HS-27A (cell line): Measurements from ENCODE around the gene CHST5.
"Not testable (repeated sequence)": the region's sequence is repeated elsewhere in the genome, so short reads cannot be mapped to it uniquely, and the experiment has no call there.

ENCODE experiments used
- DNase-seq: peaks from one replicate; pipeline ENCODE4 v3.0.0-alpha.2; 2012; ENCODE audit warnings: low read depth, missing footprints

CHST5 gene

DNA sequence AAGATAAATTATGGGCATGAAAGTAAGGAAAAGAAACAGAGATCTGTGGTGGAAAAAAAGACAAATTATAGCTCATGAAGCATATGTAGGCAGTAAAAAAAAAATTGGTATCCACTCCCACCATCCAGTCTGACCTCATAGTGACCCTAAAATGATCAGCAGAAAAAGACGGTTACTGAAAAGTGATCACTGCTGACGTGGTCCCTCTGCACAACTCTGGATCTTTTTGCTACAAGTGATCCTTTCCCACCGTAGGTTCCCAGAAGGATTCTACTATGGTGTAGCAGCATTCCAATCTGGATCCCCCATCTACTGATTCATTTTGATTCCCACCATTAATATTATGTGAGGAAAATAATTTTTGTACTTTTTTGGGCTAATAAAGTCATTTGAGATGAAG, 29.8 kb downstream of the CHST5 start:
- no peak for DNase-seq

DNA sequence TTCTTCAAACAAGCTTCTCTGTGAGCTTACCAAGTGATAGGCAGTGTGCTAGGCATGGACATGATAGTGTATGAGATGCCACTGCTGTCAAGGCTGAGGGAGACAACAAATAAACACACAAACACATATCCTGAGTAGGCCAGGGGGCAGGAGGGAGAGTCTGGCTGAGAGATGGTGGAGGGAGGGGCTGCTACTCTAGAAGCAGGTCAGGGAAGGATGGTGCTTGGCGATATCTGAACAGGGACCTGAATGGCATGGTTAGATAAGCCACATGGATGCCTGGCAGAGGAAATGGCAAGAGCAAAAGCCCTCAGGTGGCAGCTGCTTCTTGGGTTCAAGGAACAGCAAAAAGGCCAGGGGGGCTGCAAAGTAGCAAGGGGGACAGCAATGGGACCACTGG, 32.1 kb downstream of the CHST5 start:
- no peak for DNase-seq

DNA sequence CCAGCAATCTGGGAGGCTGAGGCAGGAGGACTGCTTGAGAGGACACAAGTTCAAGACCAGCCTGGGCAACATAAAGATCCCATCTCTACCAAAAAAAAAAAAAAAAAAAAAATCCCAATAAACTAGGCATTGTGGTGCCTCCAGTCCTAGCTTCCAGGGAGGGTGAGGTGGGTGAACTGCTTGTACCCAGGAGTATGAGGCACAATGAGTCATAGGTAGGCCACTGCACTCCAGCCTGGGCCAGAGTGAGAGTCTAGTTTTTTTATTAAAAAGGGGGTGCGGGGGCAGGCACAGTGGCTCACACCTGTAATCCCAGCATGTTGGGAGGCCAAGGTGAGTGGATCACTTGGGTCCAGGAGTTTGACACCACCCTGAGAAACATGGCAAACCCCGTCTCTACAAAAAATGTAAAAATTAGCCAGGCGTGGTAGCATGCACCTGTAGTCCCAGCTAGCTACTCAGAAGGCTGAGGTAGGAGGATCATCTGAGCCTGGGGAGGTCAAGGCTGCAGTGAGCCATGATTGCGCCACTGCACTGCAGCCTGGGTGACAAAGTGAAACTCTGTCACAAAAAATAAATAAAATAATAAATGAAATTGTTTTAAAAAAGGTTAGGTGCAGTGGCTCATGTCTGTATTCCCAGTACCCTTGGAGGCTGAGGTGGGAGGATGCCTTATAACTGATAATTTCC, 32.8 kb downstream of the CHST5 start:
- no peak for DNase-seq

DNA sequence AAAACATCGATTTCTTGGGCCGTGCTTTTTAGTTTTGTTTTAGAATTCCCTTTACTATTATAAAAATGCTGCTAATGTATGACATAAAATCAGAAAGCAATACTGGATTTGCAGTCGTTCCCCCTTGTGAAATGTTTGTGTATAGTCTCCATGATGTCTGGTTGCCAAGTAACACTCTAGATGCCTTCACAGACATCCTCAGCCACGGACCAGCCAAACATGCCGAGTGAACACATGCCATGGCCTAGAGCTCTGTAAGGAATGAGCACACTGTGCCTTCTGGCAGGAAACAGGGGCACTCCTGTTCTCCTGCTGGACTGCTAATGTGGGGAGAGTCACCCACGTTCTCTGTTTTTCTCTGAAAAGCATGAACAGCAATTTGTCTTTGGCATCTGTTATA, 34.1 kb downstream of the CHST5 start:
- not testable (repeated sequence) for DNase-seq

DNA sequence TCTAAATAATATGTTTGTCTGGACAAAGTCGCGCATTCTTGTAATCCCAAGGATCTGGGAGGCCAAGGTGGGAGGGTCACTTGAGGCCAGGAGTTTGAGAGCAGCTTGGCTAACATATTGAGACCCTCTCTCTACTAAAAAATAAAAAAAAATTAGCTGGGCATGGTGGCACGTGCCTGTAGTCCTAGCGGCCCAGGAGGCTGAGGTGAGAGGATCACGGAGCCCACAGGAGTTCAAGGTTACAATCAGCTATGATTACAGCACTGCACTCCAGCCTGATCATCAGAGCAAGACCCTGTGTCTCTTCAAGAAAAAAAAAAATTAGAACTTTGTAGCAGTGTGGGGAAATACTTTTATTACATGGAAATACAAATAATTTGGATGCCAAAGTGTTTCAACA, 34.5 kb downstream of the CHST5 start:
- DNase-seq = no peak

DNA sequence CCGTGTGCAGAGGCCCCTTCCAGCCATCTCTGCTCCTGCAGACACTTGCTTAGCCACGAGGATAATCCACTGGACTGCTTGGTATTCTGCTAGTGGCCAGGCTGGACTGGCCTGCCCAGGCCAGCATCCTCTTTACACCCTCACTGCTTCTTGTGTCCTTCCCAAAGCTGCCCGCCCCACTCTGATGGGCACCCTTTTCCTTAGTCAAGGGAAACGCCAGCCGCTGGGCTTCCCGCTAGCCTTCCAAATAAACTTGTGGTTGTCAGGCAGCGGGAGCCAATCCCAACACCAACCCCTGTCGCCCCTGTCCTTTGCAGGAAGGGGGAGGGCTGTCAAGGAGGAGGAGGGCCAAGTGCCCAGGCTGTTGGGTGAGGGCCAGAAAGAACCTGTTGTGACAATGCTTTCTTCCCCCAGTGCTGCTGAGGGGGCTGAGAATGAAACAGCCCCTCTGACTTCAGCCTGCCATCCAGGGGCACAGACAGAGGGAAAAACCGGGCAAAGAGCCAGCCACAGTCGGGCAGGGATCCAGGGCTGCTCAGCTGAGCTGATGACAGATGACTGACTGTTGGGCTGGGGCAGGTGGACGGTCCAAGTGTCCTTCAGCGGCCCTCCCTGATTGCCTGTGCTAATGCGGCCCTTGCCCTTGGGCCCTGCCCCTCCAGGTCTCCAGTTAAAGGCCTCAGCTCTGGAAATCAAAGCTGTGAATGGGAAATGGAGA, 37.1 kb downstream of the CHST5 start:
- DNase-seq = not testable (repeated sequence)

DNA sequence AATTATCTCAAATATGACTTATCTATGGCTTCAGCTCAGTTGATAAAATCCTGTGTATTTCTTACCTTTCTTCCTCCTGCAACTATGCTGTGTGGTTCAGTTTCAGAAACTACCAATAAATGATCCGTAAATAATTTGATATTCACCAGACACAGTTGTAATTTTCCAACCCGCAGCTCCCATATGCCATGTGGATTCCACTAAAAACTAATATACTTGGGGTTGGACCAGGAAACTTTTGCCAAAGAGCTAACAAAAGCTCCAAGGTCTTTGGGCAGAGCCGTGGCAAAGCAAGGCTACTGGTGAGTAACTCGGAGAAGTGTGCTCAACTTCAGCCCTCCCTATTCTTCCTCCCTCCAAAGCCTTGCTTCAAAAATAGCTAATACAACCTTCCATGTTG, 38.4 kb downstream of the CHST5 start:
- DNase-seq = no peak

DNA sequence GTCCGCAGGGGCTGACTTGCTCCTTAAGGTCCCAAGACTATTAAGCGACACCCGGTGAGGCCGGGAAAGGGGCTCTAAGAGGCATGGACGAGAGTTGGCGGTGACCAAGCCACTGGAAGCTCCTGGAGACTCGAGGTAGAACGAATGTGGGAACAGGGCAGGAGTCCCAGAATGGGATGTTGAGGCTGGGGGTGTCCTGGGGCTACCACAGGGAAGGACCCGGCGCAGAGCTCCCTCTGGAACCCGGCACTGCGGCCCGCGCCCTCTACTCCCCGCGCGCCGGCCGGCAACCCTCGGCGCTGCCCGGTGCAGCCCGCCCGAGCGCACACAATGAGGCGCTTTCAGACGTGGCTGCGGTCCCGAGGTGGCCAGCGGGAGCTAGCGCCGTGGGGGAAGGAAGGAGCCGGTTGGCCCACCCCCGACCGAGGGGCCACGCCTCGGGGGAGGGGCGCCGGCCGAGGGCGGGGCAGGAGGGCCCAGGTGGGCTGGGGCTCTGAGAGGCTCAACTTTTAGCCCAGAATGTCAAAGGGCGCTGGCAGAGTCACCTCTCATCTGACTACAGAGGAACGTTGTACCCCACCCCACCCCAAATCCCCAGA, 40.7 kb downstream of the CHST5 start, which contains the start of gene CHST6:
CHST6 (minus strand) TSS at position 366 of the 599 bp plus-strand sequence. CDS start 15,613 bp downstream, outside the sequence.
- DNase-seq = no peak

DNA sequence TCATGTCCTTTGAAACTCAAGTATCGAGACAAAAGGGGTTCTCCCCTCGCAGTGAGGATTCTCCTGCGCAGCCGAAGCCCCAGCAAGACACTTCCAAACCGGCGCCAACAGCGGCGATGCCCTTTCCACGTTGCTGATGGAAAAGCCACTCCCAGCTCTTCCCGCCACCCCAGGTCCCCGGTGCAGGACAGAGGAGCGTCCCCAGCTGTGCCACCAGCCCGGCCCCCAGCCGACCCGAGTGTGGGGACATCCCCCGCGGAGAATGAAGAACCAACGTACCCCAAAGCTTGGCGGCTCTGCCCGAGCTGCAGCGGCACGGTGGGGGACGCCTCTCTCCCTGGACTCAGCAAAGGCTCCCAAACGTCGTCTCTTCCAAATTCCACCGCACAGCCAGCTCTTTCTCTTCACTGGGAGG, 41.2 kb downstream of the CHST5 start:
- DNase-seq = no peak

DNA sequence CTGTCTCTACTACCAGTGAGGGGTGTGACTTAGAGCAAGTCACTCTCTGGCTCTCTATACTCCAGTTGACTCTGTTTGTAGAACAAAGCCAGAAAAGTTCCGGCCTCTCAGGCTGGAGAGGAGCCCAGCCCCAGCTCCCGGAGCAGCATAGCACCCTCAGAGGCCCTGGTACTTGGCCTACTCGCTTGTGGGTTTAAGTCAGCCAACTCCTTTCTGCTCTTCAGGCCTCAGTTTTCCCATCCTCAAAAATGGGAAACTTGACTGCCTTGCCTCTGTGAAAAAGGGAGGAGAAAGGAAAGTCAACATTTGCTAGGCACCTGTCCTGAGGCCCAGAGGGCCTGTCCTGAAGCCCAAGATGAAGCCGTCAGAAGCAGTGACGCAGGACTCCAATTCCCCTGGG, 41.7 kb downstream of the CHST5 start:
- DNase-seq = no peak

DNA sequence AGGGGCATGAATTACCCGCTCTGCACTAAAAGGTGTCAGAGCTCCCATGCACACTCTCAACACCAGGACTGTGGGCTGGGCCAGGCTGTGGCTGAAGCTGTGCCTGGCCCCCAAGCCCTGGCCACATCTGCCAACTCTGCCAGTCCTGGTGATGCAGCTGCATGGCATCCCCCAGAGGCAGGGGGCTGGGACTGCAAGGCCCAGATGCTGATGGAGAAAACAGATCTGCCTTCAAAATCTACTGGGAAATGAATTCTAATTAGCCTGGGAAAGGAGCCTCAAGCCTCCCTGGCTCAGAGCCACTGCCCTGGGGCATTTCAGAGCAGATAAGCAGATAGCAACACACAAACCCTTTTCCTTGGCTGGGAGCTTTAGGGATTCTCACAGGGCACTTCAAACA, 44.0 kb downstream of the CHST5 start:
- no peak for DNase-seq

DNA sequence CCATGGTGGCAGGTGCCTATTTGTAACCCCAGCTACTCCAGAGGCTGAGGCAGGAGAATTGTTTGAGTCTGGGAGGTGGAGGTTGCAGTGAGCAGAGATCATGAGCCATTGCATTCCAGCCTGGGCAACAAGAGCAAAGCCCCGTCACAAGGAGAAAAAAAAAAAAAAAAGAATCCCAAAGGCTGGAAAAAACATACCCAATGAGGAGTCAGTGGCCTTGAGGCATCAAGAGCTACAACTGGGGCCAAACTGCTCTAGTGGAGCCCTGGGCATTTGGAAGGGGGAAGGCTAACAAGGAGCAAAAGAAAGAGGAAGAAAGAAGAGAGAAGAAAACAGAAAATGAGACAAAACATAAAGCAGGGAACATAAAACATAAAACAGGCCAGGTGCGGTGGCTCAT, 47.6 kb downstream of the CHST5 start:
- no peak for DNase-seq

DNA sequence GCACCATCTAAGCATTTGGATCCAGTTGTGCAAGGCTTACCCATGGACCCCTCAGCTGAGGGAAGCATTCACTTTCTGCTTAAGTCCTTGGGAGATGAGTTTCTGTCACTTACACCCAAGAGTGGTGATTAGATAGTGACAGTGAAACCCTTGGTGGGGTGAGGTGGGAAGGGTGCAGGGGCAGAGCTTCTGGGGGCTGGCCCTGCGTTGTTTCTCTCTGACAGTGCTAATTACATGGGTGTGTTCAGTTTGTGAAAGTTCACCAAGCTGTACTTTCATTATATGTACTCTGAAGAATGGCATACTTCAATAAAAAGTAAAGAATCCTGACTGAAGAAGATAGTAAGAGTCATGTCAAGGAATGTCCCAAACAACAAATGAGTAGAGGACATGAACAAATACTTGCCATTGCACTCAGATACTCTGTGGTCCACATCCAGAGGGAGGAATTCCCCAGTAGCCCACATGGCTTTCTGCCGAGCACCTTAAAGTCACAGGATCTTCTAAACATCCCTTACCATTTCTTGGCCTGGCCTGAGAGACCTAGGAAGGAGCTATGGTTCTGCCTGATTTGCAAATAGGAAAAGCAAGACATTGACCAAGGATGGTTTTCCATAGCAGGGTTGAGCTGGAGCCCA, 49.1 kb downstream of the CHST5 start:
- no peak for DNase-seq

DNA sequence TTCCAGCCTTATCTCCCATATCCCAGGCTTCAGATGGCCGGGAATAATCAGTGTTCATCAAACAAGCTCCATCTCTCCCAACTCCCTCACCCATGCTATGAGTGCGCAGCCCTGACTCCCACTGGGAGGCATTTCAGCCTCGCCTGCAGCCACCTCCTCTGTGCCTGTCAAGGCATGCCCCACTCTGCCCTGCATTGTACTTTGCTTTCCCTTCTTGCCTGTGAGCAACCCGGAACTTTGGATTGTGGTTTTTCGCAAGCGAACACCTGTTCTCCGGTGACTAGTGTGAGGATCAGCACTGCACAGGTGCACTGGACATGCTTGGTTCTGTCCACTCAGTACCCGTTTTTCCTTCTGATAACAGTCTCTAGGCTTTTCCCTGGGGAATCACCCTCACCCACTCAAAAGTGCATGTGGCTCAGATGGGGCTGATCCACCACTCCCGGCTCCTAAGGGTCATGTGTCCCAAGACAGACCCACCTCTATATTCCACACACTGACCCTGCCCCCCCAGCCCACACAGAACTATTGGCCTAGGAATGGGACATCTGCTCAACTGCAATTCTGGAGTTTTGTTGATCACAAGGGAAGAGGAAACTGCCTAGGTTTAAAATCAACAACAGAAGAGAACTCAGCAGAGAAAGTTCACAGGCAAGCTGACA, 49.8 kb downstream of the CHST5 start:
- DNase-seq = no peak

DNA sequence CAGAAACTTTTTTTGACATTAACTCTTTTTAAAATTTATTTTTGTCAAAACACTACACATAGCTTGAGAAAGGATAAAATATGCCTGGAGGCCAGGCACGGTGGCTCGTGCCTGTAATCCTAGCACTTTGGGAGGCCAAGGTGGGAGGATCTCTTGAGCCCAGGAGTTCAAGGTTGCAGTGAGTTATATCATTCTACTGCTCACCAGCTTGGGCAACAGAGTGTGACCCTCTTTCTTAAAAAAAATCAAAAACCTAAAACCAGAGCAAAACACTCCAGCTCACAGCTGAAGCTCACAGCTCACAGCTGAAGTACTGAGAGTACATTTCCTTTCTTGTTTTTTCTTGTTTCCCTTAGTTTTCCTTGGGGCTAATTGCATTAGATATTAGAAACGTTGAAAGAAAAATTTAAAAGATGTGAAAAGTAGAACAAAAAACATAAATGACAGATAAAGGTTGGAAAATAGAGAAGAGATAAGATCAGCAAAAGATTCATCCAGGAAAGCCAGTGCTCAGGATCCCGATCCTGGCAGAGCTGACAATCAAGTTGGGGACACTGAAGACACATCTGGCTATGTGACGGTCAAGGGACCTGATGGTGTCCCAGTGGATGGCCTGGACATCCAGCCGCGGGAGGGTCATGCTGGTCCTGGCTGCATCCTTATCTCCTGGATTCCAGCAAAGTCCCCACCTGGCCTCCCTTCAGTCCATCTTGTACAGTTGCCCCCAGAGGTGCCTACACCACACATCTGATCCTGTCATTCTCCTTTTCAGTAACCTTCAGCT, 50.5 kb downstream of the CHST5 start:
- no peak for DNase-seq

DNA sequence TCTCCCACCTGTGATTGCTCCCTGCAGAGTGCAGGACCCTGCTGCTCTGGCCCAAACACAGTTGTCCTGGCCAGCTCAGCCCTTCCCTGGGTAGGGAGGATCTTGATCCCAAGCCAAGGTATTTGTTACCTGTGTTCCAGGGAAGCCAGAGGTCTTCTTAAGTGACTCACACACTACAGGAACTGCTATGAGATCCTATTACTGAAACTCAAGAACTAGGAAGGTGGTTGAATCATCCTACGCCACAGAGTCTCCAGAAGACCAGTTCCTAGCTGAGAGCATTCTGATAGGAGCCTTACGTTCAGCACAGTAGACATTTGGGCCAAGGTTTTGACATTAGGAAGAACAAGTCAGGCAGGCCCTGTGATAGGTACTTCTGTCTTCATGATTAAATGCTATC, 52.7 kb downstream of the CHST5 start:
- DNase-seq = no peak

DNA sequence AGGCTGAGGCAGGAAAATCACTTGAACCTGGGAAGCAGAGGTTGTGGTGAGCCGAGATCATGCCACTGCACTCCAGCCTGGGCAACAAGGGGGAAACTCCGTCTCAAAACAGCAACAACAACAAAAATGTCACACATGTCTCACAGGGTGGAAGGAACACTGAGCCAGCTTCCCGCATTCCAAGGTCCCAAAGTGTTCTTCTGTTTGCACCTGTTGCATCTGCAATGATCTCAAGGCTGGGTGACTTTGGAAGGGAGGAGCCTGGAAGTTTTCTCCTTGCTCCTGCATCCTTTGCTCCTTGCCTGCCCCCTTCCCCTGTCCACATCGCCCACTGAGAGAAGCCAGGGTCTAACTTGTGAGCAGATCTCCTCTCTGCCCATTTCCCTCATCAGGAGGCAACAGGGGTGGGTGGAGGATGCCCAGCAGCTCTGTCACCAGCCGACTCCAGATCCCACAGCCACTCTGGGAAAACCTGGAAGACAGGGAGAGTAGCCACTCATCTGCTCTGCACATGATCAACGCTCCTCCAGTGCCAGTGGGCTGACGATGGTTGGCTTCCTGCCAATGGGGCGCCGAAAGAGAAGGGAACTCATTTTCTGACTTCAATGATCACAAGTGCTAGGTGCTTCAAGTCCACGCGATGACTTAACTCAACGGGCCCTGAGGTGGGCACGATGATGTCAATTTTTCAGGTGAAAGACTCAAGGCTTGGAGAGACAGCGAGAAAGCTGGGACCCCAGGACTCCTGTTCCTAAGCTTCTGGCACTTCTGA, 53.3 kb downstream of the CHST5 start:
- DNase-seq = no peak

DNA sequence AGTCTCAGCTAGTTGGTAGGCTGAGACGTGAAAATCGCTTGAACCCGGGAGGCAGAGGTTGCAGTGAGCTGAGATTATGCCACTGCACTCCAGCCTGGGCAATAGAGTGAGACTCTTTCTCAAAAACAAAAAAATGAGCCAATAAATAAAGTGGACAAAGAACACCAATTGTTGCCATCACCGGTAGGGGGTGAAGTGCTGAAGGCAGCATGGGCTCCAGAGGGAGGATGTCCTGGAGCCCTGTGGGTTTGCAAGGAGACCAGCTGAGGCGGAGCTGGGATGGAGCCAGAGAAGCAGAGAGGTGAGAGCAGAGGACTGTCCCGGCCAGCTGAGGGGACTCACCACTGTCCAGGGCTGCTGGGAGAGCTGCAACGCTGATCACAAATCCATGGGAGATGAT, 54.4 kb downstream of the CHST5 start:
- no peak for DNase-seq

DNA sequence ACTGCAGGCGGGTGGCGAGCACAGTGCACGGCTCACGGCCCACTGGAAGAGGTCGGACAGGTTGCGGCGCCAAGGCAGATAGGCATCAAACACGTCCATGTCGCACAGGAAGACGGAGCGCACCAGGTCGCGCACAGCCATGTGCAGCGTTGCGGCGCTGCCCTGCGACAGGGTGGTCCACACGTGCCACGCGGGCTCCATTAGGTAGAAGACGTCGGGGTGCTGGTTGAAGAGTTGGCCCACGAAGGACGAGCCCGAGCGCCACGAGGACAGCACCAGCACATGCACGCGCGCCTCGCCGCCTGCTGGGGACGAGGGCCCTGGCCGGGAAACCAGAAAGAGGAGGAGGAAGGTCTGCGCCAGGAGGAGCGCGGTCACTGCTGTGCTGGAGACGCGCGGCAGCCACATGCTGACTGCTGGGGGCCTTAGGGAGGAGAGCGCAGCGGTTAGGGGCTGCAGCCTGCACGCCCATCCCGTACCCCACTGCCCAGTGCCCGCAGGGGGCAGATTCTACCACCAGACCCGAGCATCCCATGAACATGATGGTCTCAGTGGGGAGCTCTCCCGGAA, 56.4 kb downstream of the CHST5 start:
- no peak for DNase-seq
